Stimulated activated CD4-positive, alpha-beta T cell treated with anti-CD3 and anti-CD28 coated beads, Interleukin-2, amount 100 ng/mL, for 24 hours (primary cell): ENCODE data around the gene PRDM16.
A peak's percentile ranks its signal among the peaks of the same experiment; 100 is the strongest.

ENCODE experiments used
- DNase-seq, 2 donors: peaks; one replicate each; pipeline ENCODE4 v3.0.0-alpha.2; 2020

The PRDM16 gene

DNA sequence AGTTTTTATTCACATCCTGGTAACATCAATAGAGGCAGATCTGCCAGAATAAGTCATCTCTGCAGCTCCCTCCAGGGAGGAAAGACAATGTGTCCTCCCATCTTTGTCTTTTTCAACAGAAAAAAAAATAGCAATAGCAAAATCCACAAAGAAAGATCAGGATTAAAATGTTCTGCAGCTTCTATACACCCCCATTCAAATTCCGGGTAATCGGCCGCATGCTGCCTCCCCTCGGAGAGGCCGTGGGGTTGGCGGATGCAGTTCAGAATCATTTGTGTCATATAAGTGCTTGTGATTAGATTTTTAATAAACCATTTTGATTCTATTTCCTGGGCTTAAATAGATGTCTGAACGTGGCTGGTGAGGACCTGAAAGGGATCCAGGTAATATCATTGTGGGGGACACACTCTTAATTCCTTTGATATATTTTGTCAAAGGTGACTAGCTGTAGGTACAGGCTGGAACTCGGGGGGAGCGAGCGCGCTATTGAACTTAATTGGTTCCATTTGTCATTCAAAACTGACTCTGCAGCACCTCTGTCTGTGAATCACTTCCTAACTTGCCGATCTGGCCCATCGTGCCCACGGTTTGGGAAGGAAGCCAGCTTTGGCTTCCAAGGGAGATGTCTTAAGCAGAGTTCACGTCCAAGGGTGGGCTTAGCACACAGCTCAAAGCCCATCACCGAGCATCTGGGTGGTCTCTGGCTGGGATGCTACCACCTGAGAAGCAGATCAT, 299.9 kb downstream of the PRDM16 start:
- DNase-seq: no peak

DNA sequence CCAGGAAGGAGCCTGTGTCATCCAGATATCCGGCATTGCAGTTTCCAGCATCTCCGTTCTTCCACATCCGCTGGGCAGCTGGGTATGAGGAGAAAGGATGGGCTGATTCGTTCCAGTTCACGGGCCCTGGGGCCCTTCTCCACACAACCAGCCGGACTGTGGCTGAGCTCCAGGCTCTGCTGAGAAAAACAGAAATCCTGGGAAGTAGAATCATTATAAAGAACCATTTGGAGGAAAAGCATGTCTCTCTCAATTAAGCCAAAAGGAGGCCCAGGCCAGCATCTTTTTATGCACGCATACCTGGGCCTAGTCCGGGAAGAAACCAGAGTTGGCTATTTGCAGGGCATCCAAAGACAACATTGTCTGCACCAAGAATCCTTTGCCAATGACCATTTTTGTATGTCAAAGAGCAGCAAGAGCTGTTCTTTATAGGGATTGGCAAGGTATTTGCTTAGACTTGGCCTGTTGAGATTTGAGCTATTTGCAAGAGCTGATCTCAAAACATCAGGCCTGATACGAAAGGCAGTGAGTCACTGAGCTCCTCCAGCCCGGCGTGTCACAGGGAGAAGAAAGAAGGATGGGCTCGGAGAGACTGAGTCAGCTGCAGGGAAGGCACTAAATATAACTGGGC, 300.6 kb downstream of the PRDM16 start:
- DNase-seq: no peak

- DNase-seq: no peak
These were observed 302.1 kb downstream of the PRDM16 start for GRCh38 chr1:3370856-3371703.

DNA sequence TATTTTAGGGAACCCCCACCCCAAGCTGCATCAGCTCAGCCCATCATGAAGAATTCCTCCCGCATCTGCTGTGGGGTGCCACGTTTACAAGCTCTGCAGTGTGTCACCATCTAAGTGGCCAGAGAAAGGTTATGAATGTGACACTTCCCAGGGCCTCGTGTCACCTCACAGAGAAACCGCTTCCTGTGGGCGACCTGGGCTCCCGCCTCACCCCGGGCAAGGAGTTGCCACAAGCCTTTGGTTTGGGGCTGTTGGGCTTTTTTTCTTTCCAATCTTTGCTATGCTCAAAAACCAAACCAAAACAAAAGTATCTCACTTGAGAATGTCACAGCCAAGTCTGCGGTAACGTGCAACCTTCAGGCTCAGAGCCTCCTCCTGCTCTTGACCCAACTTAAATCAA, 303.3 kb downstream of the PRDM16 start:
- peak in 1 of 2 donors; percentile 9 for DNase-seq

- no peak for DNase-seq
These were observed 304.2 kb downstream of the PRDM16 start for GRCh38 chr1:3373175-3373574.

DNA sequence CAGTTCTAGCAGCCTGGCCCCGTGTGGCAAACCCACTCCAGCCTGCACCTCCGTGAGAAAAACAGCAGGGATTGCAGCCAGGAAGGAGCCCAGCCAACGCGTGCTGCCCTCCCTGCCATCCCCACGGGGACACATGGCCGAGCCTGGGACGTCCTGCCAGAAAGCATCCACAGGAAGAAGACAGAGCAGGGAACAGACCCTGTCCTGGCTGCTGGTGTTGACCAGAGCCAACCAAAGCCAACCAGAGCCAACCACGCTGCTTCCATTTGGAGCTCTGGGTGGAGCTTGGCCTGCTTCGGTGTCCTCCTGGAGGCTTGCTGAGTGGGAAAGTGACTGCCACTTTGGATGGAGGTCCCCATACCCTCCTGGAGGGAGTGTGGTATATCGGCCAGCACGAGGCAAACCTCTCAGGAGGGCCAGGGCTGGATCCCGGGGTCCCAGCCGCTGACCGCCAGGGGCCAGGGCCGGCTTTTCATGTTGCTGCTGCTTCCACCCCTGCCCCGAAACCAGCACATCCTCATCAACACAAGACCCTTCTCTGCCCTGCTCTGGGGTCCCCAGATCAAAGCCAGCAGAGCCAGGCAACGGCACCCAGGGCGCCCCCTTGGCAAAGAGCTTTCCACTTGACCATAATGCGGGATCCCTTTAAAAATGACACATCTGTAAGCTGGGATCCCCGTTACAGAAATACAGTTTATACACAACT, 304.9 kb downstream of the PRDM16 start:
- DNase-seq: no peak

- no peak for DNase-seq
These were observed 306.2 kb downstream of the PRDM16 start for GRCh38 chr1:3375245-3375644.

- no peak for DNase-seq
These were observed 308.2 kb downstream of the PRDM16 start for GRCh38 chr1:3377166-3377565.

- no peak for DNase-seq
These were observed 308.7 kb downstream of the PRDM16 start for GRCh38 chr1:3377604-3378279.

GRCh38 chr1:3378411-3379208, 309.6 kb downstream of the PRDM16 start:
- DNase-seq: no peak

GRCh38 chr1:3379934-3380333, 310.9 kb downstream of the PRDM16 start:
- DNase-seq: no peak

DNA sequence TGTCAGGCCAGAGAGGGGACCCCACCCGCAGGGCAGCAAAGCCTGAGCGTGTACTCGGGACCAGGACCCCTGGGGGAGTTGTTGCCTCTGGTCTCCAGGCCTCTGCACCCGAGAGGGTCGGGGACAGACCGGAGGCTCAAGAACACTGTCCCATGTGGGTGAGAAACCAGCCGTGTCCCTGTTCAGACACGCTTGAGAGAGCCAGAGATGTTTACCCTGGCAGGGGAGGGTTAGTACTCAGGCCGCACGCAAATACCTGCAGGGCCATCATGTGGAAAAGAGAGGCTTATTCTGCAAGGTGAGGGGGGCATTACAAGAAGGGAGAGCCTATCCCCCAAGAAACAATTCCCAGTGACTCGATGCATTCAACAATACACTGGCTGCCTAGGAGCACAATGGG, 311.5 kb downstream of the PRDM16 start:
- DNase-seq: no peak

GRCh38 chr1:3381901-3382300, 312.9 kb downstream of the PRDM16 start:
- no peak for DNase-seq

GRCh38 chr1:3382326-3383057, 313.5 kb downstream of the PRDM16 start:
- DNase-seq: no peak

DNA sequence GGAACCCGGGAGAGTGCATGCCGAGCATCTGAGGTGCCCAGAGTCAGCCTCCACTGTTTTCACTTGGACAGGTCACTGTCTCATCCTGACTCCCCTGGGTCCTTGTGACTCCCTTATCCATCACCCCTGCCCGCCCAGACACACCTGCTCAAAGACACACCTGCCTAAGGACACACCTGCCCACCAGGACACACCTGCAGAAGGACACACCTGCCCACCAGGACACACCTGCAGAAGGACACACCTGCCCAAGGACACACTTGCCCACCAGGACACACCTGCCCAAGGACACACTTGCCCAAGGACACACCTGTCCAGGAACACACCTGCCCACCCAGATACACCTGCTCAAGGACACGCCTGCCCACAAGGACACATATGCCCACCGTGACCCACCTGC, 314.7 kb downstream of the PRDM16 start:
- DNase-seq: no peak

GRCh38 chr1:3384407-3384806, 315.4 kb downstream of the PRDM16 start:
- no peak for DNase-seq

- no peak for DNase-seq
These were observed 317.4 kb downstream of the PRDM16 start for GRCh38 chr1:3386205-3387002.

GRCh38 chr1:3387401-3387800, 318.4 kb downstream of the PRDM16 start:
- no peak for DNase-seq

DNA sequence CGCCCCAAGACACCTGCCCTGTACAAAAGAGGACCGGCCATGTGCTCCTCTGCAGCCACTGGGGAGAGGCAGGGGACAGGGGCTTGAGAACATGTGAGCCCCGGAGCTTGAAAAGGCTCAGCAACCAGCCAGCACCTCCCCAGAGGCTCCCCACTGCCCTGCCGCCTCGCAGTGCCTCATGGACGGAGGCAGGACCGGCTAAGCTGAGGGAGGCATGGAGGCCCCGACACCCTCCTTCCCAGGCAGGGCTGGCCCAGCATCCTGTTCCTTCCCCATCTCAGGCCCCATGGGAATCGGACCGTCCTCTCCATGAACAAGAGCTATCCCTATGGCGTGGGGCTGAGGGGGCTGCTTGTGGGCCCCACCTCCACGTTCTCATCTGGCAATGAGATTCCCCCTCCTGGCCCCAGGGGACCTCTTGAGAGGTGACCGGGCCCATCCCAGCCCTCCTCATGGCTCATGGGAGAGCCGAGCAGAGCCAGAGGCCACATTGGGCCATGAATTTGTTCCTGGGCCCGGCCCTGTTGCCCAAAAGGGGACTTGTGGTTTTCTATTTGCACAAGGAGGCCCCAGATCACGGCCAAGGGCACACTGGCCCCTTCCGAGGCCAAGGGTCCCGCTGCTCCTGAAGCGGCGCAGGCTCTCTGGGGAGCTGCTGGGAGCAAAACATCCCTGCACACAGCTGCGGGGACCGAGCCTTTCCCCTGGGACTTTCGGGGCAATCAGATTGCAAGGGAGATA, 320.3 kb downstream of the PRDM16 start:
- DNase-seq: no peak
